GM12873 (cell line): ENCODE data around the gene SMAD7.

Experiments used
- TF ChIP-seq, protein P1 (sequence below): IDR thresholded peaks from 2 replicates; pipeline ENCODE4 v1.5.1; 2012; ENCODE audit warnings: low read depth, mild to moderate bottlenecking, moderate library complexity, low read length, control low read depth; ENCODE audit not compliant: insufficient read depth; ENCODE audit errors: missing control alignments

SMAD7 gene

DNA sequence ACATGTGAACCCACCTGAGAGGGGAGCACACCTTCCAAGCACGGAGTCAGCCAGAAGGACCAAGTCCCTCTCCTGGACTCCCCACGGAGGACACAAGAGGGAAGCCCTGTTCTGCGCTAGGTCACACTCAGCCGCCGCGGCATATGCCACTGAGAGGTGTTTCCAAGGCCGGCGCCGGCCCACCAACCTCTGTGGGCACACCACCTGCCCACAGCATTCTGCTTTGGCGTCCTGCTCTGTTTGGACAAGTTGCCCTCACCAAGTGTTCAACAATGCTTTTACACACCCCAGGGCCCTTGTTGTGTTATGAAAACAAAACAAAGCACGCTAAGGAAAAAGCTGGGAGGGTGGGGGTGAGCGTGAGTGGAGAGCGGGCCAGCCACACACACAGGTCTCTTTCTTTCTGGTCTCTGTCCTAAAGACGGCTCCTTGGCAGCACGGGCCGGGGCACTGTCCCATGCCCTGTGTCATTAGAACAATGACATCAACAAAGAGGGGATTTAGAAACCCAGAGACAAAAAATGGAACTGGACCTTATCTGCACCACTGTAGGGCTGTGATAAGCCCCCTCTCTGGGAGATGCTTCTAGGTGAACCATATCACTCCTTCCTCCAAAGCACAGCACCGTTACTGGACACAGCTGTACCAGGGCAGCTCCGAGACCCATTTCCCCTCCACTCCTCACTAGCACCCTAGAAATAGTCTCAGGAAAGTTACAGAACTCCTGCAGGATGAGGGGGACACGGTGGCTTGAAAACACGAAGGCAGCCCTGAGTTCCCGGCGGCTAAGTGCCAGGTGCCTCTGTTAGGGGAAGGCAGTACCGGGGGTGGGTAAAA, 17.0 kb downstream of the SMAD7 start:
- TF ChIP-seq, protein P1, sequence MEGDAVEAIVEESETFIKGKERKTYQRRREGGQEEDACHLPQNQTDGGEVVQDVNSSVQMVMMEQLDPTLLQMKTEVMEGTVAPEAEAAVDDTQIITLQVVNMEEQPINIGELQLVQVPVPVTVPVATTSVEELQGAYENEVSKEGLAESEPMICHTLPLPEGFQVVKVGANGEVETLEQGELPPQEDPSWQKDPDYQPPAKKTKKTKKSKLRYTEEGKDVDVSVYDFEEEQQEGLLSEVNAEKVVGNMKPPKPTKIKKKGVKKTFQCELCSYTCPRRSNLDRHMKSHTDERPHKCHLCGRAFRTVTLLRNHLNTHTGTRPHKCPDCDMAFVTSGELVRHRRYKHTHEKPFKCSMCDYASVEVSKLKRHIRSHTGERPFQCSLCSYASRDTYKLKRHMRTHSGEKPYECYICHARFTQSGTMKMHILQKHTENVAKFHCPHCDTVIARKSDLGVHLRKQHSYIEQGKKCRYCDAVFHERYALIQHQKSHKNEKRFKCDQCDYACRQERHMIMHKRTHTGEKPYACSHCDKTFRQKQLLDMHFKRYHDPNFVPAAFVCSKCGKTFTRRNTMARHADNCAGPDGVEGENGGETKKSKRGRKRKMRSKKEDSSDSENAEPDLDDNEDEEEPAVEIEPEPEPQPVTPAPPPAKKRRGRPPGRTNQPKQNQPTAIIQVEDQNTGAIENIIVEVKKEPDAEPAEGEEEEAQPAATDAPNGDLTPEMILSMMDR, result no peak

DNA sequence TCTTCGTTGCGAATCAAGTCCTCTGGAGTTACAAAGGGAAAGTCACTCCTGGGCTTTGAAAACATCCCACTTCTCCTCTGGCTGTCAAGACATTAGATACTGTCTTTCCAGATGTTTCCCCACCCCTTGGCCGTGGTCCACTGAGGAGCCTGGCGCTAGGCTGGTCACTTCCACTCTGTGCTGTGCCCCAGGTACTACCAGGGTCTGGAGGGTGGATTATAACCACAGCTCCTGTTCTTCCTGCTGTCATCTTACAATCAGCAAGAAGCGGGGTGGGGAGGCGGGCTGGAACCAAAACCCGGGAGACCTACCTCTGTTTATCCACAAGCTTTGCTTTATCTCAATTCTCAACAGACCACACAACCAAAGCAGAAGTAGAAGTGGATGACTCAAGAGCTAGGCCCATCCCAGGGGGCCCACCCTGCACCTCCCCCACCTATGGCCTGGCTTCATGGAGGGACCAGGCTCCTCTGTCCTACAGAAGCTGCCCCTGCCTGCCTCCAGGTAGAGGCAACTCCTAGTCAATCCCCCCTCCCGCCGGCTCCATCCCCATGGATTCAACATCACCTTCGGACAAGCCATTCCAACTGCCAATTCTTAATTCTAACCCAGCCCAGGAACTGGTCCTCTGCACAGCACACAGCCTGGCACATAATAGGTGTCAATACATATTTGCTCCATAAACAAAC, 17.8 kb downstream of the SMAD7 start:
- TF ChIP-seq, protein P1, result no peak

DNA sequence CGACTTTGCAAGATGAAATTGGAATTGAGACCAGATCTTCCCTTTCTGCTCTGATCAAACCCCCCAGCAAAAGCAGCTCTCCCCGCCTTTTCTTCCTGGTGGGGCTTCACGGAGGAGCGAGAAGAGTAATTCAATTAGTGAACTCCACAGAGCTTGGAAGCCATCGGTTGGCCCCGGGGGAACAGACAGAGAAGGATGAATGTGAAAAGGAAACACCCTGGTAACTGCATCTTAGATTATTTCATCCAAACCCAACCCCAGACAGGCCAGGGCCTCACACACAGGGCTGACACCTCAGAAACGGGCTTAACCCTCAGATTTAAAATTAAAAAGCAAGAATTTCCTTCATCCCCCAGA, 18.3 kb downstream of the SMAD7 start:
- TF ChIP-seq, protein P1, result no peak

DNA sequence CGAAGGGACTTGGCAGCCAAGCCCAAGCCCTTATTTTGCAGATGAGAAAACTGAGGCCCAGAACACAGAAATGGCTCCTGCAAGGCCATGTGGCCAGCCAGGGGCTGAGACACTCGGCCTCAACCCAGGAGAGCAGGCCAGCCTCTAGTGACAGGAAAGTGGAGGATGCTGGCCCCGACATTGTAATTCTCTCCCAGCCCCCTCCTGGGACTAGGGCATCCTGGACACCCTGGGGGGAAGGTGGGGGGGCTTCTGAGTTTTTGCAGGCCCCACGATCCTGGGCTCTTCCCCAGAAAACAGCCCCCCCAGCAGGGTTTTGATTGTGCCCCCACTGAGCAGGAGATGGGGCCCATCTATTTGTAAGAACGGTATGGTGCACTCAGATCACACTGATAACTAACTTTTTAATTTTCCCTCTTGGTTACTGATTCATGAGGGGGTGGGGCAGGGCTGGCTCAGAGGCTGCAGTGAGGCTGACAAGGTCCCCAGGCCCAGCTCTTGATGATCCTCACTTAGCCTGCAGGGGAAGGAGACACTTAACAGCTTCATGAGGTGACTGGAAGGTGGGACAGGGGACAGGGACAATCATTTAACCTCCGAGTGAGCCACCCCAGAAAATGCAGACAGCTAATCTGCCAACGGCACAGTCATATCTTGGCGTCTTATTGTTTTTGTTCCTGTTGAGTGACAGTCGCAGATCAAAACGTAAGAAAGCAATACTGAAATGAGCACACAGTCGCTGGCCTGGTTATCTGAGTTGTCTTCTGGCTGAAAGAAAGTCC, 18.9 kb downstream of the SMAD7 start:
- TF ChIP-seq, protein P1, result peak; percentile 2

DNA sequence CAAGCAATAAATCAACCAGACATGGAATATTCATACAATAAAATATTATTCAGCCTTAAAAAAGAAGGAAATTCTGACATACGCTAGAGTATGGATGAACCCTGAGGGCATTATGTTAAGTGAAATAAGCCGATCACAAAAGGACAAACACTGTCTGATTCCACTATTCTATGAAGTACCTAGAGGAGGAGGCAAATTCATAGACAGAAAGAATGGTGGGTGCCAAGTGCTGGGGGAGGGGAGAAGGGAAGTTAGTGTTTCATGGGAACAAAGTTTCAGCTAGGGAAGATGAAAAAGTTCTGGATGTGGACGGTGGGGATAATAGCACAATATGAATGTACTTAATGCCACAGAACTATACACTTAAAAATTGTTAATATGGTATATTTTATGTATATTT, 19.8 kb downstream of the SMAD7 start:
- TF ChIP-seq, protein P1, result no peak

DNA sequence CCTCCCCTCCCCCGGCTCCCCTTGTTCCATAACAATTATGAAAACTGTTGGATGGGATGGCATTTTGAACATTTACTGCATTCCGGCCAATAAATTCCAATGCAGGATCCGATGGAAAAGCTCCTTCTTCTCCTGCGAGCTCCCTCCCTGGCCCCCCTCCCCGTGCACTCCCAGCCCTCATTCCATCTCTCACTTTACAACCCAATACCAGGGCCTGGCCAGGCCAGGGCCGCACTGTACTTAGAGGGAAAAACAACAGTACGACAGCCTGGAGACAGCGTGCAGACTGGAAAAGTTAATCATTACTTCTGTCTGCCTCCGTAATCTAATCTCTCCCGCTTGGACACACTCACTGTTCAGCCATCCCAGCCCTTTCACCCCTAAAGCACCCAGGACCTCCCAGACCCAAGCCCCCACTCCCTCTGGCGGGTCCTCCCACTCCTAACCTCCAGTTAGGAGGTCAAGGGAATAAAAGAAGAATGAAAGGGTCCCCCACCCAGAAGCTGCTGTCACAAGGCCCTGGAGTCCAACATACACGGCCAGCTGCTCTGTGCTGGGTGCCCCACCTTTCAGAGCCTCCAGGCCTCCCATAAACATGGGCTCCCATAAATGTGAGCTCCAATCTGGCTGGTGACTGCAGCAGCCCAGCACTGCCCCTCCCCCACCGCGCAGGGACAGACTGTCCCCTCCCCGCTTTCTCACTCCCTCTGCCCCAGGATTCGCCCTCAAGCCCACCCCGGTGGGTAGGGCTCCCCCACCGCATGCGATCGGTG, 20.6 kb downstream of the SMAD7 start:
- TF ChIP-seq, protein P1, result no peak

DNA sequence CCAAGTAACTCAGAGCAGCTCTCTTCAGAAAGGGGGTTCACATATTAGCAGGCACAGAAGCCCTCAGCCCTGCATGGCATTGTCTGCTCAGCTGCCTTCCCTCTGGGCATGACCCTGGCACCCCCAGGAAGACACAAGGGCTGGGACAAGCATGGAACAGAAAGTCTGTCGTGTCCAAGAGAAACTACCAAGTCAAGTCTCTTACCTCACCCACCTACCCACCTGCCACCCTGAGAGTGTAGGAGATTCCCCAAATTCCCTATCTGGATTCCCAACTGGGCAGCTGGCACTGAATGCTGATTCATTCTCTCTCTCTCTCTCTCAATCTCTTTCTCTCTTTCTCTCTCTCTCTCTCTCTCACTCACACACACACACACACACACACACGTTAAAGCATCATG, 21.6 kb downstream of the SMAD7 start:
- TF ChIP-seq, protein P1, result no peak
